Gastroesophageal sphincter (tissue), 3 donors: ENCODE measurements around the gene NAPEPLD.

Experiments used
- POLR2A ChIP-seq, 2 donors: fragments of 450-650 bp; IDR thresholded peaks; one replicate each; pipeline ENCODE4 v1.6.1; 2017; ENCODE audit warnings: antibody characterized with exemption in 2 of 2, mild to moderate bottlenecking in 2 of 2, moderate library complexity in 1 of 2
- TF ChIP-seq, protein P1 (sequence below), 4 experiments: fragments of 200-600 bp in 2 of 4; fragments of 450-650 bp in 2 of 4; sonication (generic) in 1 of 4; IDR thresholded peaks; one replicate each; pipeline ENCODE4 v1.5.1; 2017 to 2019; ENCODE audit warnings: antibody characterized with exemption in 4 of 4, mild to moderate bottlenecking in 2 of 4, moderate library complexity in 2 of 4

- TF ChIP-seq, protein P1, sequence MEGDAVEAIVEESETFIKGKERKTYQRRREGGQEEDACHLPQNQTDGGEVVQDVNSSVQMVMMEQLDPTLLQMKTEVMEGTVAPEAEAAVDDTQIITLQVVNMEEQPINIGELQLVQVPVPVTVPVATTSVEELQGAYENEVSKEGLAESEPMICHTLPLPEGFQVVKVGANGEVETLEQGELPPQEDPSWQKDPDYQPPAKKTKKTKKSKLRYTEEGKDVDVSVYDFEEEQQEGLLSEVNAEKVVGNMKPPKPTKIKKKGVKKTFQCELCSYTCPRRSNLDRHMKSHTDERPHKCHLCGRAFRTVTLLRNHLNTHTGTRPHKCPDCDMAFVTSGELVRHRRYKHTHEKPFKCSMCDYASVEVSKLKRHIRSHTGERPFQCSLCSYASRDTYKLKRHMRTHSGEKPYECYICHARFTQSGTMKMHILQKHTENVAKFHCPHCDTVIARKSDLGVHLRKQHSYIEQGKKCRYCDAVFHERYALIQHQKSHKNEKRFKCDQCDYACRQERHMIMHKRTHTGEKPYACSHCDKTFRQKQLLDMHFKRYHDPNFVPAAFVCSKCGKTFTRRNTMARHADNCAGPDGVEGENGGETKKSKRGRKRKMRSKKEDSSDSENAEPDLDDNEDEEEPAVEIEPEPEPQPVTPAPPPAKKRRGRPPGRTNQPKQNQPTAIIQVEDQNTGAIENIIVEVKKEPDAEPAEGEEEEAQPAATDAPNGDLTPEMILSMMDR (IDR thresholded peaks at IDR 0.05) = no peak
- no peak for TF ChIP-seq POLR2A (IDR thresholded peaks at IDR 0.05)
Measured at GRCh38 chr7:103083210-103083609, 65.7 kb downstream of the NAPEPLD start.
